ENCODE results near the gene NDFIP1. TPM values are rescaled to one million over a fixed set of nuclear protein-coding genes. Genes with fewer than 3 reads are reported as not detected.

NDFIP1 gene
- total RNA-seq, 1 experiment from 2014 or later, result 58.0 TPM

GRCh38 chr5:142073362-142073988 lies 35.1 kb upstream of the NDFIP1 start:
- DNase-seq, result no peak
- Mint-ChIP-seq H3K27ac (ENCODE audit: unreplicated experiment) (no peak overlapping the region), H3K36me3 (ENCODE audit: insufficient read depth, unreplicated experiment) (no peaks in the 10 kb centered on the region), H3K9me3 (ENCODE audit: low read depth, unreplicated experiment) (peaks cover 2% of the 10 kb centered on the region), H3K4me3 (ENCODE audit: low read depth, unreplicated experiment) (no peak overlapping the region), H3K27me3 (ENCODE audit: unreplicated experiment) (no peaks in the 10 kb centered on the region), H3K4me1 (ENCODE audit: low read depth, unreplicated experiment) (peaks cover 9% of the 10 kb centered on the region)
- intact Hi-C loops (cut with micrococcal nuclease; ENCODE audit: unreplicated experiment), result no loop called here
- BruUV-seq (replicated peaks), result no TSS peak
- no peak for TF ChIP-seq CTCF (IDR thresholded peaks at IDR 0.05; ENCODE audit: unreplicated experiment)
- CTCF ChIA-PET, result interaction anchor here (0.6 kb wide), 1 partner anchor 15 kb away, joined by 3 read pairs; no protein-coding TSS in a partner anchor

GRCh38 chr5:142074006-142074405 lies 34.6 kb upstream of the NDFIP1 start:
- Mint-ChIP-seq H3K27ac (ENCODE audit: unreplicated experiment) (no peak overlapping the region), H3K27me3 (ENCODE audit: unreplicated experiment) (no peaks in the 10 kb centered on the region), H3K4me3 (ENCODE audit: low read depth, unreplicated experiment) (peak overlapping the region; percentile 31), H3K9me3 (ENCODE audit: low read depth, unreplicated experiment) (peaks cover 2% of the 10 kb centered on the region), H3K4me1 (ENCODE audit: low read depth, unreplicated experiment) (peaks cover 9% of the 10 kb centered on the region), H3K36me3 (ENCODE audit: insufficient read depth, unreplicated experiment) (no peaks in the 10 kb centered on the region)
- intact Hi-C loops (cut with micrococcal nuclease; ENCODE audit: unreplicated experiment), result no loop called here
- no peak for TF ChIP-seq CTCF (IDR thresholded peaks at IDR 0.05; ENCODE audit: unreplicated experiment)
- DNase-seq, result no peak
- BruUV-seq (replicated peaks), result no TSS peak
- CTCF ChIA-PET, result no interaction called here

- CTCF ChIA-PET, result no interaction called here
- TF ChIP-seq CTCF (IDR thresholded peaks at IDR 0.05; ENCODE audit: unreplicated experiment), result no peak
Observed at GRCh38 chr5:142078221-142078620, 30.4 kb upstream of the NDFIP1 start.

GRCh38 chr5:142078706-142079105 lies 29.9 kb upstream of the NDFIP1 start:
- Mint-ChIP-seq H3K36me3 (ENCODE audit: insufficient read depth, unreplicated experiment) (no peaks in the 10 kb centered on the region), H3K9me3 (ENCODE audit: low read depth, unreplicated experiment) (no peaks in the 10 kb centered on the region), H3K27ac (ENCODE audit: unreplicated experiment) (no peak overlapping the region), H3K4me3 (ENCODE audit: low read depth, unreplicated experiment) (no peak overlapping the region), H3K4me1 (ENCODE audit: low read depth, unreplicated experiment) (no peaks in the 10 kb centered on the region), H3K27me3 (ENCODE audit: unreplicated experiment) (peaks cover 14% of the 10 kb centered on the region)
- no peak for DNase-seq
- CTCF ChIA-PET, result no interaction called here
- BruUV-seq (replicated peaks), result no TSS peak
- no peak for TF ChIP-seq CTCF (IDR thresholded peaks at IDR 0.05; ENCODE audit: unreplicated experiment)
- intact Hi-C loops (cut with micrococcal nuclease; ENCODE audit: unreplicated experiment), result no loop called here

More at GRCh38 chr5:142078221-142078620, 30.4 kb upstream of the NDFIP1 start:
- H3K4me3 Mint-ChIP-seq (ENCODE audit: low read depth, unreplicated experiment), result no peak overlapping the region
- intact Hi-C loops (cut with micrococcal nuclease; ENCODE audit: unreplicated experiment), result no loop called here
- H3K36me3 Mint-ChIP-seq (ENCODE audit: insufficient read depth, unreplicated experiment), result no peaks in the 10 kb centered on the region
- no peak overlapping the region for H3K27ac Mint-ChIP-seq (ENCODE audit: unreplicated experiment)
- H3K4me1 Mint-ChIP-seq (ENCODE audit: low read depth, unreplicated experiment), result no peaks in the 10 kb centered on the region
- H3K27me3 Mint-ChIP-seq (ENCODE audit: unreplicated experiment), result peaks cover 14% of the 10 kb centered on the region
- no TSS peak for BruUV-seq (replicated peaks)
- no peak for DNase-seq
- no peaks in the 10 kb centered on the region for H3K9me3 Mint-ChIP-seq (ENCODE audit: low read depth, unreplicated experiment)
